A549 (cell line): Measurements from ENCODE around the gene FAM53B. TPM values are rescaled to one million over a fixed set of nuclear protein-coding genes. Genes with fewer than 3 reads are reported as not detected.

Experiments
- ATAC-seq, 2 experiments: fragments of 200-7000 bp in 1 of 2; fragments of >200 bp in 1 of 2; cut with Nextera tagmentation in 1 of 2; cut with Tn5 transposase in 1 of 2; 3 replicates each; pipeline versions ENCODE4 v1.8.0 to v1.9.1; 2018 to 2020; ENCODE audit warnings: mild to moderate bottlenecking in 1 of 2, moderate library complexity in 1 of 2
- CTCF ChIA-PET: fragments of 300-600 bp; sonication (Branson Sonifier 250); formaldehyde crosslinking; extraction: SDS; loops from one replicate; lab custom pipeline; 2021; ENCODE audit warnings: antibody characterized with exemption, inconsistent platforms; lab: Yijun Ruan, JAX
- POLR2A ChIA-PET: fragments of 350-600 bp; formaldehyde crosslinking; extraction: SDS; loops from one replicate; lab custom pipeline; 2021; ENCODE audit warnings: antibody characterized with exemption, inconsistent platforms; lab: Yijun Ruan, JAX
- DNase-seq, 2 experiments: peaks; one replicate each; pipeline versions ENCODE4 v3.0.0 to v3.0.0-alpha.2; 2011 to 2016; ENCODE audit warnings: low read depth in 1 of 2, low spot score in 1 of 2
- FAIRE-seq: peaks from 2 replicates; lab custom pipeline; 2011; peaks lifted over from hg19 to GRCh38; lab: Jason Lieb, UNC
- H3K27ac ChIP-seq, 2 experiments: fragments of >200 bp; sonication (Bioruptor Twin); formaldehyde crosslinking; 3 replicates each; pipeline ENCODE4 v1.5.1; 2016 to 2017
- H3K4me1 ChIP-seq: fragments of >200 bp; sonication (Bioruptor Twin); formaldehyde crosslinking; 3 replicates; pipeline ENCODE4 v1.6.1; 2016
- H3K4me2 ChIP-seq: fragments of >200 bp; sonication (Bioruptor Twin); formaldehyde crosslinking; 3 replicates; pipeline ENCODE4 v1.6.1; 2016
- H3K4me3 ChIP-seq: fragments of >200 bp; sonication (Bioruptor Twin); formaldehyde crosslinking; 3 replicates; pipeline ENCODE4 v1.5.1; 2016
- H3K9me3 ChIP-seq: fragments of >200 bp; sonication (Bioruptor Twin); formaldehyde crosslinking; 3 replicates; pipeline ENCODE4 v1.6.1; 2016
- EHMT2 ChIP-seq: fragments of 200-600 bp; sonication (generic); IDR thresholded peaks from 2 replicates; pipeline ENCODE4 v1.6.1; 2016; ENCODE audit warnings: antibody characterized with exemption, low read depth, mild to moderate bottlenecking, moderate library complexity
- EP300 ChIP-seq, 2 experiments: fragments of >200 bp; sonication (Bioruptor Twin); formaldehyde crosslinking; IDR thresholded peaks; 2 replicates in 1 of 2; 3 replicates in 1 of 2; pipeline ENCODE4 v1.6.1; 2016 to 2017
- HMGXB4 ChIP-seq: fragments of 250-450 bp; sonication (Bioruptor Pico); IDR thresholded peaks from 2 replicates; pipeline ENCODE4 v1.5.0; 2021; ENCODE audit warnings: mild to moderate bottlenecking, moderate library complexity, borderline replicate concordance
- HOXB13 ChIP-seq: fragments of 250-450 bp; sonication (Bioruptor Pico); IDR thresholded peaks from 2 replicates; pipeline ENCODE4 v1.5.0; 2020; ENCODE audit warnings: low read depth, mild to moderate bottlenecking, moderate library complexity
- JUN ChIP-seq, 2 experiments: fragments of >200 bp; sonication (Bioruptor Twin); formaldehyde crosslinking; IDR thresholded peaks; 2 replicates in 1 of 2; 3 replicates in 1 of 2; pipeline ENCODE4 v1.6.1; 2016 to 2017
- KDM1A ChIP-seq: fragments of 200-600 bp; sonication (generic); IDR thresholded peaks from 2 replicates; pipeline ENCODE4 v1.6.1; 2016; ENCODE audit warnings: low read depth, mild to moderate bottlenecking
- MAFK ChIP-seq: fragments of 450-650 bp; IDR thresholded peaks from 2 replicates; pipeline ENCODE4 v1.6.1; 2014; ENCODE audit not compliant: partially characterized antibody
- MAZ ChIP-seq: fragments of 150-350 bp; IDR thresholded peaks from 2 replicates; pipeline ENCODE4 v1.6.1; 2014; ENCODE audit warnings: antibody characterized with exemption, low read depth, low read length, borderline replicate concordance
- NPAS2 ChIP-seq: fragments of 250-450 bp; sonication (Bioruptor Pico); IDR thresholded peaks from 2 replicates; pipeline ENCODE4 v1.8.0; 2022; ENCODE audit warnings: mild to moderate bottlenecking, moderate library complexity, borderline replicate concordance
- RFX5 ChIP-seq: fragments of 450-650 bp; IDR thresholded peaks from 2 replicates; pipeline ENCODE4 v1.7.1; 2014; ENCODE audit warnings: antibody characterized with exemption, mild to moderate bottlenecking, moderate library complexity
- RNF2 ChIP-seq: fragments of 200-600 bp; sonication (generic); IDR thresholded peaks from 2 replicates; pipeline ENCODE4 v1.6.1; 2016; ENCODE audit warnings: low read depth, mild to moderate bottlenecking, antibody characterized with exemption, moderate library complexity, borderline replicate concordance
- ZC3H11A ChIP-seq: fragments of 450-650 bp; IDR thresholded peaks from 2 replicates; pipeline ENCODE4 v1.6.1; 2014; ENCODE audit warnings: antibody characterized with exemption, mild to moderate bottlenecking
- ZFP36 ChIP-seq: fragments of 450-650 bp; IDR thresholded peaks from 2 replicates; pipeline ENCODE4 v1.6.1; 2014; ENCODE audit warnings: borderline replicate concordance; ENCODE audit not compliant: partially characterized antibody
- ZNF302 ChIP-seq: fragments of 250-450 bp; sonication (Bioruptor Pico); IDR thresholded peaks from 2 replicates; pipeline ENCODE4 v1.9.0; 2021; ENCODE audit warnings: inconsistent platforms, mild to moderate bottlenecking, moderate library complexity
- WGBS: methylation state at CpG from one replicate; pipeline ENCODE4 v1.1.6; 2017; ENCODE audit errors: missing lambda C conversion rate; 5-methylcytosine and 5-hydroxymethylcytosine counted together
- polyA plus RNA-seq, 4 experiments: library from polyadenylated mRNA; depleted of rRNA in 3 of 4; stranded (reverse); fragments of >200 nt; fragmentation: RNase III in 1 of 4; extraction: RNeasy Plus Mini Kit Qiagen cat#74134 plus additional on column Dnase treatment in 1 of 4; gene quantifications; 2 replicates in 3 of 4; 3 replicates in 1 of 4; pipeline ENCODE4 v1.2.3, GENCODE V29; 2011 to 2017
- TF ChIP-seq, protein P1 (sequence below): fragments of >200 bp; sonication (Bioruptor Twin); formaldehyde crosslinking; IDR thresholded peaks from 2 replicates; pipeline ENCODE4 v1.6.1; 2016
- TF ChIP-seq, protein P2 (sequence below): fragments of >200 bp; sonication (Bioruptor Twin); formaldehyde crosslinking; IDR thresholded peaks from 3 replicates; pipeline ENCODE4 v1.5.1; 2016

The FAM53B gene
- polyA plus RNA-seq, 2 of the 4 experiments (the other 2 are of a cell fraction), result 5.1 to 8.5 TPM

GRCh38 chr10:124619195-124619594 lies 125.0 kb downstream of the FAM53B start:
- H3K27ac ChIP-seq, result no peak overlapping the region
- no peak for FAIRE-seq
- CTCF ChIA-PET, result interaction anchor here (1.2 kb wide), 1 partner anchor 40 kb away, joined by 3 read pairs; no protein-coding TSS in a partner anchor
- 89% methylated on average over 9 of the region's 9 CpGs for WGBS
- H3K4me2 ChIP-seq, result no peak overlapping the region
- POLR2A ChIA-PET, result no interaction called here
- no peak for ATAC-seq
- no peaks in the 10 kb centered on the region for H3K4me1 ChIP-seq
- no peak overlapping the region for H3K4me3 ChIP-seq
- no peak for DNase-seq
- TF ChIP-seq MAZ, result no peak
- TF ChIP-seq JUN (IDR thresholded peaks at IDR 0.05), result no peak
- TF ChIP-seq, protein P1, sequence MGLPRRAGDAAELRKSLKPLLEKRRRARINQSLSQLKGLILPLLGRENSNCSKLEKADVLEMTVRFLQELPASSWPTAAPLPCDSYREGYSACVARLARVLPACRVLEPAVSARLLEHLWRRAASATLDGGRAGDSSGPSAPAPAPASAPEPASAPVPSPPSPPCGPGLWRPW, result no peak
- TF ChIP-seq EP300 (IDR thresholded peaks at IDR 0.05), result no peak
- H3K9me3 ChIP-seq, result no peaks in the 10 kb centered on the region

DNA sequence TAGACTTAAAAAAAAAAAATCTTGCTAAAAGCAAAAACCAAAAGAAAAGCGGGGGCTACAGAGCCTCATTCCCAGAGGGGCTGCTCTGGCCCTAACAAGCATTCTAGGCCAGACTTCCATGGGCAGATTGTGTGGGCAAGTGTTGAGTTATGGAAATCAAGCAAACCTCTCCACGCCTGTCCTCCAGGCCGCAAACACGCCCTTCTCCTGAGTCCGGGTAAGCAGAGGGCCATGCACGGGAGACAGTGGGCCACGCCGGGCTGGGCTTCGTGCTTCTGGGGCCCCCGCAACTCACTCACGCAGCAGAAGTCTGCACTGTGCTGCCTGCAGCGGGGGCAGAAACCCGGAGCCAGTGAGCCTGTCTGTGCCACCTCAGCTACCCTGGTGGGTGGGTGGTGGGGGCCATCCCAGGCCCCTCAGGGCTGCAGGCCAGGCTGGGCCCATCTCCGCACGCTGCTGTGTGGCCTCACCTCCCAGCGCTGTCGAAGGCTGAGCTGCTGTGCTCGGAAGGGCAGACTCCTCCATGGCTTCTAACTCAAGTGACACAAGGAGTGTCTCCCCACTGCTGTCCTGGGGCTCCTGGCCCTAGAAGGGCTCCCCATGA lies 125.6 kb downstream of the FAM53B start:
- ChIA-PET CTCF (interaction anchor here (1.2 kb wide), 1 partner anchor 41 kb away, joined by 3 read pairs; no protein-coding TSS in a partner anchor), POLR2A (no interaction called here)
- H3K9me3 ChIP-seq, result no peaks in the 10 kb centered on the region
- ATAC-seq (no peak), DNase-seq (no peak), FAIRE-seq (no peak)
- H3K4me1 ChIP-seq, result no peaks in the 10 kb centered on the region
- no peak overlapping the region for H3K27ac ChIP-seq
- no peak overlapping the region for H3K4me2 ChIP-seq
- TF ChIP-seq, protein P2, sequence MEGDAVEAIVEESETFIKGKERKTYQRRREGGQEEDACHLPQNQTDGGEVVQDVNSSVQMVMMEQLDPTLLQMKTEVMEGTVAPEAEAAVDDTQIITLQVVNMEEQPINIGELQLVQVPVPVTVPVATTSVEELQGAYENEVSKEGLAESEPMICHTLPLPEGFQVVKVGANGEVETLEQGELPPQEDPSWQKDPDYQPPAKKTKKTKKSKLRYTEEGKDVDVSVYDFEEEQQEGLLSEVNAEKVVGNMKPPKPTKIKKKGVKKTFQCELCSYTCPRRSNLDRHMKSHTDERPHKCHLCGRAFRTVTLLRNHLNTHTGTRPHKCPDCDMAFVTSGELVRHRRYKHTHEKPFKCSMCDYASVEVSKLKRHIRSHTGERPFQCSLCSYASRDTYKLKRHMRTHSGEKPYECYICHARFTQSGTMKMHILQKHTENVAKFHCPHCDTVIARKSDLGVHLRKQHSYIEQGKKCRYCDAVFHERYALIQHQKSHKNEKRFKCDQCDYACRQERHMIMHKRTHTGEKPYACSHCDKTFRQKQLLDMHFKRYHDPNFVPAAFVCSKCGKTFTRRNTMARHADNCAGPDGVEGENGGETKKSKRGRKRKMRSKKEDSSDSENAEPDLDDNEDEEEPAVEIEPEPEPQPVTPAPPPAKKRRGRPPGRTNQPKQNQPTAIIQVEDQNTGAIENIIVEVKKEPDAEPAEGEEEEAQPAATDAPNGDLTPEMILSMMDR, result no peak
- TF ChIP-seq ZFP36, result no peak
- TF ChIP-seq ZNF302 (CRISPR knock-in tag), result no peak
- TF ChIP-seq NPAS2 (CRISPR knock-in tag), result no peak
- 89% methylated on average over 11 of the region's 18 CpGs for WGBS
- H3K4me3 ChIP-seq, result no peak overlapping the region

DNA sequence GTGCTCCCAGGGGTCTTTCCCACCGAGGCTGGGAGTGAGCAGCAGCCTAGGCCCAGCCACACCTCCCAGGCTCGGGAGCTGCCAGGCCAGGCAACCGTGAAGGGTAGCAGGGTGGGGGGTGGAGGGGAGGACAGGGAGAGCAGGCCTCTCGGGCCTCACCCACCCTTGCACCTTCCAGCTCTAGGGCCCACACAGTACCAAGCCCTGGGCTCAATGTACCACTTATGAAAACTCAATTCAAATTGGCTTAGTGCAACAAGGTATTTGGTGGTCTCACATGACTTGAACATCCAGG lies 127.4 kb downstream of the FAM53B start:
- CTCF ChIA-PET, result interaction anchor here (0.9 to 1.1 kb wide), 2 partner anchors 12 to 128 kb away, joined by 3 read pairs; no protein-coding TSS in a partner anchor
- WGBS, result 78% methylated on average over 2 of the region's 4 CpGs
- no peaks in the 10 kb centered on the region for H3K9me3 ChIP-seq
- no peak for FAIRE-seq
- POLR2A ChIA-PET, result no interaction called here
- ATAC-seq, result no peak
- no peak for DNase-seq
- no peak overlapping the region for H3K4me3 ChIP-seq
- H3K4me1 ChIP-seq, result peaks cover 4% of the 10 kb centered on the region; the same call in 1 of the 3 replicates
- no peak overlapping the region for H3K4me2 ChIP-seq
- H3K27ac ChIP-seq, result no peak overlapping the region
- TF ChIP-seq JUN (IDR thresholded peaks at IDR 0.05) (no peak), RFX5 (no peak), MAFK (no peak), ZC3H11A (no peak), HMGXB4 (CRISPR knock-in tag) (no peak), KDM1A (no peak), EHMT2 (no peak), RNF2 (no peak), HOXB13 (CRISPR knock-in tag) (no peak)
